Progenitor cell of endocrine pancreas (in vitro differentiated cells): ENCODE results near the gene AIG1. TPM values are rescaled to one million over a fixed set of nuclear protein-coding genes. Genes with fewer than 3 reads are reported as not detected.

Source experiments
- DNase-seq: peaks from one replicate; pipeline ENCODE4 v3.0.0; 2021; ENCODE audit warnings: low spot score; ENCODE audit not compliant: unreplicated experiment
- H3K27ac Mint-ChIP-seq: 2 replicates; pipeline ENCODE4 v1.8.0; 2021; ENCODE audit warnings: mild to moderate bottlenecking, moderate library complexity, mixed read lengths
- H3K27me3 Mint-ChIP-seq: 2 replicates; pipeline ENCODE4 v1.8.0; 2021; ENCODE audit warnings: mixed read lengths
- H3K36me3 Mint-ChIP-seq: 2 replicates; pipeline ENCODE4 v1.8.0; 2022; ENCODE audit warnings: mixed read lengths; ENCODE audit not compliant: insufficient read depth
- H3K4me1 Mint-ChIP-seq: 2 replicates; pipeline ENCODE4 v1.8.0; 2021; ENCODE audit warnings: low read depth, mixed read lengths
- H3K4me3 Mint-ChIP-seq: 2 replicates; pipeline ENCODE4 v1.8.0; 2021; ENCODE audit warnings: low read depth, mild to moderate bottlenecking, moderate library complexity, mixed read lengths
- H3K9me3 Mint-ChIP-seq: 2 replicates; pipeline ENCODE4 v1.8.0; 2021; ENCODE audit warnings: low read depth, mixed read lengths
- CTCF ChIP-seq: fragments of 200-600 bp; sonication (generic); IDR thresholded peaks from one replicate; pipeline ENCODE4 v1.5.0; 2021; ENCODE audit warnings: antibody characterized with exemption, mild to moderate bottlenecking; ENCODE audit not compliant: unreplicated experiment
- total RNA-seq: library from RNA; stranded (reverse); gene quantifications from 2 replicates; pipeline ENCODE4 v1.2.1, GENCODE V29; 2021

Gene AIG1
- total RNA-seq, 1 donor from 2014 or later, result 40.0 TPM

GRCh38 chr6:143141442-143141841 lies 80.8 kb downstream of the AIG1 start:
- no peak overlapping the region for H3K4me3 Mint-ChIP-seq
- H3K27ac Mint-ChIP-seq, result no peak overlapping the region
- H3K4me1 Mint-ChIP-seq, result peaks cover 7% of the 10 kb centered on the region
- no peak for DNase-seq
- H3K9me3 Mint-ChIP-seq, result no peaks in the 10 kb centered on the region
- TF ChIP-seq CTCF, result no peak
- no peaks in the 10 kb centered on the region for H3K27me3 Mint-ChIP-seq
- H3K36me3 Mint-ChIP-seq, result peaks cover 9% of the 10 kb centered on the region

- no peak for TF ChIP-seq CTCF
- Mint-ChIP-seq H3K9me3 (no peaks in the 10 kb centered on the region), H3K27ac (no peak overlapping the region), H3K27me3 (no peaks in the 10 kb centered on the region), H3K4me3 (no peak overlapping the region), H3K36me3 (peaks cover 1% of the 10 kb centered on the region), H3K4me1 (no peaks in the 10 kb centered on the region)
- no peak for DNase-seq
Observed at GRCh38 chr6:143146186-143146851, 85.6 kb downstream of the AIG1 start.

GRCh38 chr6:143149771-143150170 lies 89.1 kb downstream of the AIG1 start:
- TF ChIP-seq CTCF, result no peak
- Mint-ChIP-seq H3K4me1 (no peaks in the 10 kb centered on the region), H3K27me3 (no peaks in the 10 kb centered on the region), H3K4me3 (no peak overlapping the region), H3K27ac (no peak overlapping the region), H3K9me3 (no peaks in the 10 kb centered on the region), H3K36me3 (no peaks in the 10 kb centered on the region)
- no peak for DNase-seq

- Mint-ChIP-seq H3K27ac (no peak overlapping the region), H3K4me3 (no peak overlapping the region)
- TF ChIP-seq CTCF, result no peak
Observed at GRCh38 chr6:143150281-143150680, 89.6 kb downstream of the AIG1 start.

GRCh38 chr6:143151381-143151780 lies 90.7 kb downstream of the AIG1 start:
- no peak overlapping the region for H3K27ac Mint-ChIP-seq

More at GRCh38 chr6:143150281-143150680, 89.6 kb downstream of the AIG1 start:
- no peaks in the 10 kb centered on the region for H3K4me1 Mint-ChIP-seq
- H3K27me3 Mint-ChIP-seq, result no peaks in the 10 kb centered on the region
- no peak for DNase-seq
- H3K9me3 Mint-ChIP-seq, result no peaks in the 10 kb centered on the region
- H3K36me3 Mint-ChIP-seq, result no peaks in the 10 kb centered on the region

More at GRCh38 chr6:143151381-143151780, 90.7 kb downstream of the AIG1 start:
- no peak for DNase-seq
- Mint-ChIP-seq H3K36me3 (no peaks in the 10 kb centered on the region), H3K4me1 (no peaks in the 10 kb centered on the region), H3K4me3 (no peak overlapping the region), H3K9me3 (no peaks in the 10 kb centered on the region), H3K27me3 (no peaks in the 10 kb centered on the region)
- no peak for TF ChIP-seq CTCF
